HepG2 (cell line): ENCODE data around the gene TWNK. TPM values are rescaled to one million over a fixed set of nuclear protein-coding genes. Genes with fewer than 3 reads are reported as not detected.

Experiments
- CCDC6 ChIP-seq: sonication (generic); formaldehyde crosslinking; IDR thresholded peaks from 2 replicates; pipeline ENCODE4 v1.8.1; 2022; ENCODE audit warnings: mild to moderate bottlenecking, missing genetic modification reagents, moderate library complexity
- FOXM1 ChIP-seq: sonication (generic); formaldehyde crosslinking; IDR thresholded peaks from 2 replicates; pipeline ENCODE4 v1.5.0; 2020; ENCODE audit warnings: missing genetic modification reagents
- GFI1 ChIP-seq: sonication (generic); formaldehyde crosslinking; IDR thresholded peaks from 2 replicates; pipeline ENCODE4 v1.5.0; 2020; ENCODE audit warnings: missing genetic modification reagents, mild to moderate bottlenecking, borderline replicate concordance
- KDM5B ChIP-seq: sonication (generic); formaldehyde crosslinking; IDR thresholded peaks from 2 replicates; pipeline ENCODE4 v1.4.0; 2020; ENCODE audit warnings: missing genetic modification reagents, mild to moderate bottlenecking, borderline replicate concordance
- MED13 ChIP-seq: sonication (generic); formaldehyde crosslinking; IDR thresholded peaks from 2 replicates; pipeline ENCODE4 v1.5.0; 2020; ENCODE audit warnings: missing genetic modification reagents
- NR2F2 ChIP-seq: IDR thresholded peaks from 2 replicates; pipeline ENCODE4 v1.6.1; 2012; ENCODE audit warnings: low read depth, inconsistent platforms, borderline replicate concordance
- NR2F6 ChIP-seq, 2 experiments: IDR thresholded peaks; 2 replicates each; pipeline ENCODE4 v1.6.1; 2016; ENCODE audit warnings: antibody characterized with exemption in 1 of 2, mild to moderate bottlenecking in 1 of 2
- SIN3A ChIP-seq: IDR thresholded peaks from 2 replicates; pipeline ENCODE4 v1.6.1; 2011; ENCODE audit warnings: low read depth, mild to moderate bottlenecking, control low read depth, low read length, borderline replicate concordance
- TBX3 ChIP-seq: fragments of 450-650 bp; IDR thresholded peaks from 2 replicates; pipeline ENCODE4 v1.6.1; 2017; ENCODE audit warnings: antibody characterized with exemption, mild to moderate bottlenecking, inconsistent platforms, borderline replicate concordance
- TSC22D2 ChIP-seq: sonication (generic); formaldehyde crosslinking; IDR thresholded peaks from 2 replicates; pipeline ENCODE4 v1.5.1; 2020; ENCODE audit warnings: missing genetic modification reagents, mild to moderate bottlenecking, borderline replicate concordance
- U2AF1 ChIP-seq: fragments of 200-400 bp; formaldehyde crosslinking; optimal IDR thresholded peaks from 2 replicates; pipeline ENCODE3; 2017; ENCODE audit warnings: mild to moderate bottlenecking, low read depth, low read length
- ZNF205 ChIP-seq: IDR thresholded peaks from 2 replicates; pipeline ENCODE4 v1.6.1; 2018; ENCODE audit warnings: missing biosample characterization, missing genetic modification reagents
- ZNF530 ChIP-seq: sonication (generic); formaldehyde crosslinking; IDR thresholded peaks from 2 replicates; pipeline ENCODE4 v1.5.0; 2020; ENCODE audit warnings: low read depth, mild to moderate bottlenecking, missing genetic modification reagents
- ZNF552 ChIP-seq: sonication (generic); formaldehyde crosslinking; IDR thresholded peaks from 2 replicates; pipeline ENCODE4 v1.9.0; 2022; ENCODE audit warnings: missing genetic modification reagents, mild to moderate bottlenecking, borderline replicate concordance
- ZNF556 ChIP-seq: sonication (generic); formaldehyde crosslinking; IDR thresholded peaks from 2 replicates; pipeline ENCODE4 v1.4.0; 2020; ENCODE audit warnings: mild to moderate bottlenecking, missing genetic modification reagents, borderline replicate concordance
- ZNF772 ChIP-seq: sonication (generic); formaldehyde crosslinking; IDR thresholded peaks from 2 replicates; pipeline ENCODE4 v1.5.0; 2020; ENCODE audit warnings: mild to moderate bottlenecking, missing genetic modification reagents
- ZNF777 ChIP-seq: sonication (generic); formaldehyde crosslinking; IDR thresholded peaks from 2 replicates; pipeline ENCODE4 v1.4.0; 2020; ENCODE audit warnings: missing genetic modification reagents
- polyA plus RNA-seq, 8 experiments: library from polyadenylated mRNA; depleted of rRNA in 3 of 8; stranded (reverse) in 7 of 8; unstranded in 1 of 8; fragments of >200 nt; fragmentation: Illumina TruSeq in 4 of 8; extraction: Trizol in 4 of 8; gene quantifications; 2 replicates each; pipeline versions ENCODE4 v1.2.1 to v1.2.3, GENCODE V29; 2011 to 2016; ENCODE audit warnings: low read depth in 4 of 8, missing spikeins in 1 of 8, mixed read lengths in 1 of 8; ENCODE audit not compliant: insufficient read depth in 1 of 8
- total RNA-seq, 5 experiments: library from RNA; depleted of rRNA; stranded (reverse); fragments of >200 nt; fragmentation: Illumina TruSeq; extraction: Trizol; gene quantifications; 2 replicates each; pipeline ENCODE4 v1.2.3, GENCODE V29; 2016; ENCODE audit warnings: low read depth in 1 of 5
- TF ChIP-seq, protein P1 (sequence below): sonication (generic); formaldehyde crosslinking; IDR thresholded peaks from 2 replicates; pipeline ENCODE4 v1.9.0; 2021; ENCODE audit warnings: missing genetic modification reagents, mild to moderate bottlenecking, borderline replicate concordance
- TF ChIP-seq, protein P2 (sequence below): sonication (generic); formaldehyde crosslinking; IDR thresholded peaks from 2 replicates; pipeline ENCODE4 v1.4.0; 2020; ENCODE audit warnings: mild to moderate bottlenecking, missing genetic modification reagents
- TF ChIP-seq, protein P3 (sequence below): IDR thresholded peaks from 2 replicates; pipeline ENCODE4 v1.4.0; 2020; ENCODE audit warnings: mild to moderate bottlenecking, missing genetic modification reagents
- TF ChIP-seq, protein P4 (sequence below): sonication (generic); formaldehyde crosslinking; conservative IDR thresholded peaks from 2 replicates; pipeline ENCODE4 v1.8.0; 2022; ENCODE audit warnings: mild to moderate bottlenecking, moderate library complexity, missing genetic modification reagents

Gene TWNK
- total and polyA plus RNA-seq, 2 of the 13 experiments (the other 11 are each of a cell fraction or from before 2014, with no cell fraction given), result 10.7 to 16.5 TPM

DNA sequence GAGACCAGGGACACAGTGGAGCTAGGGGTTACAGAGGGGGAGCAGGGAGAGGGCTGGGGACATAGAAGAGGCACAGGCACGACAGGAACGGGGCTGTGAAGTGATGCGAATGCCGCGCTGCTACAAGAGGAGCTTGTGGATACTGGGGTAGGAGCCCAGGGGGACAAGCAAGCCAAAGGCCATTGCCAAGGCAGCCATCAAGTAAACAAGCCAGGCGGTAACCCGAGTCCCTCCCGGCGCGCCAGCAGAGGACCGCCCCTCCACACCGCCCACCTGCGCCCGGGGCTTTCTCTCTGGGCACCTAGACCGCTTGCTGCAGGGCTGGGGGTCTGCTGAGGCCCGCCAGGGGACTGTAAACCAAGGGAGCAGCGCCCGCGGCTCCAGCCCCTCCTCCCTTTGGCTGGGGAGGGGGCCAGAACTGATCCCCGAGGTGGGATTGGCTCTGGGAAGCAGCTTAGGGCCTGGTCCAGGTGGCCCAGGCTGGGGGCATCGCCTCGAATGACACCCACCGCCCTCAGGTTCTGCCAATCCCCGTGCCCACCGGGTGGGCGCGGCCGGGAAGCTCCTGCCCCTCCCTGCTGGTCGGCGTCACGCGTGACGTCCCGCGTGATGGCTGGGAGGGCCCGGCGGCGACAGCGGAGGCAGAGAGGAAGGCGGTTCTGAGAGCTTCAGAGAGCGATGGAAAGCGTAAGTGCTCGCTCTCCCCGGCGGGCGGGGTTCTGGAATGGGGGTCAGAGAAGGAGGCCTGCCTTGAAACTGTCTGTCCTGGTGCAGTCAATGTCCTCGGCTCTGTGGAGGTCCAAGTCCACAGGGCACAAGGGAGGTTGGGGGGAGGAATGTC lies 44.7 kb downstream of the TWNK start (continued):
- TF ChIP-seq KDM5B (no peak), NR2F6 (IDR thresholded peaks at IDR 0.05) (peak; percentile 22; the same call in 1 of the 2 replicates), NR2F6 (CRISPR knock-in tag; IDR thresholded peaks at IDR 0.05) (peak; percentile 53; the same call in 1 of the 2 replicates), ZNF777 (CRISPR knock-in tag) (peak; percentile 21; the same call in 1 of the 2 replicates), U2AF1 (peak; percentile 74), ZNF530 (CRISPR knock-in tag) (no peak), GFI1 (CRISPR knock-in tag) (peak; percentile 47; the same call in 1 of the 2 replicates), TBX3 (no peak), NR2F2 (0 out of 2 replicates have a peak, but pooled peaks have one; percentile 5), MED13 (CRISPR knock-in tag) (peak; percentile 33; the same call in 1 of the 2 replicates), TSC22D2 (CRISPR knock-in tag) (no peak), FOXM1 (no peak), ZNF556 (0 out of 2 replicates have a peak, but pooled peaks have one; percentile 10), ZNF205 (no peak), SIN3A (peak; percentile 50; the same call in 1 of the 2 replicates), CCDC6 (CRISPR knock-in tag) (no peak), ZNF772 (no peak; the same call in 1 of the 2 replicates), ZNF552 (0 out of 2 replicates have a peak, but pooled peaks have one; percentile 35)
- TF ChIP-seq, protein P1, sequence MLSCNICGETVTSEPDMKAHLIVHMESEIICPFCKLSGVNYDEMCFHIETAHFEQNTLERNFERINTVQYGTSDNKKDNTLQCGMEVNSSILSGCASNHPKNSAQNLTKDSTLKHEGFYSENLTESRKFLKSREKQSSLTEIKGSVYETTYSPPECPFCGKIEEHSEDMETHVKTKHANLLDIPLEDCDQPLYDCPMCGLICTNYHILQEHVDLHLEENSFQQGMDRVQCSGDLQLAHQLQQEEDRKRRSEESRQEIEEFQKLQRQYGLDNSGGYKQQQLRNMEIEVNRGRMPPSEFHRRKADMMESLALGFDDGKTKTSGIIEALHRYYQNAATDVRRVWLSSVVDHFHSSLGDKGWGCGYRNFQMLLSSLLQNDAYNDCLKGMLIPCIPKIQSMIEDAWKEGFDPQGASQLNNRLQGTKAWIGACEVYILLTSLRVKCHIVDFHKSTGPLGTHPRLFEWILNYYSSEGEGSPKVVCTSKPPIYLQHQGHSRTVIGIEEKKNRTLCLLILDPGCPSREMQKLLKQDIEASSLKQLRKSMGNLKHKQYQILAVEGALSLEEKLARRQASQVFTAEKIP, result no peak
- TF ChIP-seq, protein P2, sequence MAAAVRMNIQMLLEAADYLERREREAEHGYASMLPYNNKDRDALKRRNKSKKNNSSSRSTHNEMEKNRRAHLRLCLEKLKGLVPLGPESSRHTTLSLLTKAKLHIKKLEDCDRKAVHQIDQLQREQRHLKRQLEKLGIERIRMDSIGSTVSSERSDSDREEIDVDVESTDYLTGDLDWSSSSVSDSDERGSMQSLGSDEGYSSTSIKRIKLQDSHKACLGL (CRISPR knock-in tag), result 0 out of 2 replicates have a peak, but pooled peaks have one; percentile 18
- TF ChIP-seq, protein P3, sequence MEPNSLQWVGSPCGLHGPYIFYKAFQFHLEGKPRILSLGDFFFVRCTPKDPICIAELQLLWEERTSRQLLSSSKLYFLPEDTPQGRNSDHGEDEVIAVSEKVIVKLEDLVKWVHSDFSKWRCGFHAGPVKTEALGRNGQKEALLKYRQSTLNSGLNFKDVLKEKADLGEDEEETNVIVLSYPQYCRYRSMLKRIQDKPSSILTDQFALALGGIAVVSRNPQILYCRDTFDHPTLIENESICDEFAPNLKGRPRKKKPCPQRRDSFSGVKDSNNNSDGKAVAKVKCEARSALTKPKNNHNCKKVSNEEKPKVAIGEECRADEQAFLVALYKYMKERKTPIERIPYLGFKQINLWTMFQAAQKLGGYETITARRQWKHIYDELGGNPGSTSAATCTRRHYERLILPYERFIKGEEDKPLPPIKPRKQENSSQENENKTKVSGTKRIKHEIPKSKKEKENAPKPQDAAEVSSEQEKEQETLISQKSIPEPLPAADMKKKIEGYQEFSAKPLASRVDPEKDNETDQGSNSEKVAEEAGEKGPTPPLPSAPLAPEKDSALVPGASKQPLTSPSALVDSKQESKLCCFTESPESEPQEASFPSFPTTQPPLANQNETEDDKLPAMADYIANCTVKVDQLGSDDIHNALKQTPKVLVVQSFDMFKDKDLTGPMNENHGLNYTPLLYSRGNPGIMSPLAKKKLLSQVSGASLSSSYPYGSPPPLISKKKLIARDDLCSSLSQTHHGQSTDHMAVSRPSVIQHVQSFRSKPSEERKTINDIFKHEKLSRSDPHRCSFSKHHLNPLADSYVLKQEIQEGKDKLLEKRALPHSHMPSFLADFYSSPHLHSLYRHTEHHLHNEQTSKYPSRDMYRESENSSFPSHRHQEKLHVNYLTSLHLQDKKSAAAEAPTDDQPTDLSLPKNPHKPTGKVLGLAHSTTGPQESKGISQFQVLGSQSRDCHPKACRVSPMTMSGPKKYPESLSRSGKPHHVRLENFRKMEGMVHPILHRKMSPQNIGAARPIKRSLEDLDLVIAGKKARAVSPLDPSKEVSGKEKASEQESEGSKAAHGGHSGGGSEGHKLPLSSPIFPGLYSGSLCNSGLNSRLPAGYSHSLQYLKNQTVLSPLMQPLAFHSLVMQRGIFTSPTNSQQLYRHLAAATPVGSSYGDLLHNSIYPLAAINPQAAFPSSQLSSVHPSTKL (CRISPR knock-in tag), result 0 out of 2 replicates have a peak, but pooled peaks have one; percentile 30
- TF ChIP-seq, protein P4, sequence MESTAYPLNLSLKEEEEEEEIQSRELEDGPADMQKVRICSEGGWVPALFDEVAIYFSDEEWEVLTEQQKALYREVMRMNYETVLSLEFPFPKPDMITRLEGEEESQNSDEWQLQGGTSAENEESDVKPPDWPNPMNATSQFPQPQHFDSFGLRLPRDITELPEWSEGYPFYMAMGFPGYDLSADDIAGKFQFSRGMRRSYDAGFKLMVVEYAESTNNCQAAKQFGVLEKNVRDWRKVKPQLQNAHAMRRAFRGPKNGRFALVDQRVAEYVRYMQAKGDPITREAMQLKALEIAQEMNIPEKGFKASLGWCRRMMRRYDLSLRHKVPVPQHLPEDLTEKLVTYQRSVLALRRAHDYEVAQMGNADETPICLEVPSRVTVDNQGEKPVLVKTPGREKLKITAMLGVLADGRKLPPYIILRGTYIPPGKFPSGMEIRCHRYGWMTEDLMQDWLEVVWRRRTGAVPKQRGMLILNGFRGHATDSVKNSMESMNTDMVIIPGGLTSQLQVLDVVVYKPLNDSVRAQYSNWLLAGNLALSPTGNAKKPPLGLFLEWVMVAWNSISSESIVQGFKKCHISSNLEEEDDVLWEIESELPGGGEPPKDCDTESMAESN (CRISPR knock-in tag), result no peak
